ENCODE measurements around the gene PARD3. TPM values are rescaled to one million over a fixed set of nuclear protein-coding genes. Genes with fewer than 3 reads are reported as not detected.

PARD3 gene
- total RNA-seq, 1 donor, result 42.1 TPM

DNA sequence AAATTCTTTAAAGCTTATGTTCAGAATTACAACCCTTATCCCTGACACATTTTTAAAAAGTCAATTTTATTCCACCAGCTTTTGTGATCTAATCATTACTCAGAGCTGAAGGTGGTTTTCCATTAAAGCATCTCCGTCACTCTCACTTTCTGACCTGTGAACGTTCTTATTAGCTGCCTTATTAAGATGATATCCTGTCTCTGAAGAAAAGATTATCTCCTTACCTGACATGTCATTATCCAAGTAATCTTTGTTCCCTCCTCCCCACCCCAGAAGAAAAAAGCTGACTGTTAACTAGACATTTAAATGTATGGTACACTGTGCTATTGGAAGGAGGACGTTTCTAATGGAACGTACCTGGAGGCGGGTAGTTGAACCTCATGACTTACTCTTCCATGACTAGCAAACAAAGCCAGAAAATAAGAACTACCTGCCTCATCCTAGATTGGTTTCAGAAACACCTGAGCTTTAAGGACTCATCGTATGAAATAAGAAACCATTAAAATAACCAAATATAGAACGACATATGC lies 708.7 kb downstream of the PARD3 start:
- TF ChIP-seq, protein P1, sequence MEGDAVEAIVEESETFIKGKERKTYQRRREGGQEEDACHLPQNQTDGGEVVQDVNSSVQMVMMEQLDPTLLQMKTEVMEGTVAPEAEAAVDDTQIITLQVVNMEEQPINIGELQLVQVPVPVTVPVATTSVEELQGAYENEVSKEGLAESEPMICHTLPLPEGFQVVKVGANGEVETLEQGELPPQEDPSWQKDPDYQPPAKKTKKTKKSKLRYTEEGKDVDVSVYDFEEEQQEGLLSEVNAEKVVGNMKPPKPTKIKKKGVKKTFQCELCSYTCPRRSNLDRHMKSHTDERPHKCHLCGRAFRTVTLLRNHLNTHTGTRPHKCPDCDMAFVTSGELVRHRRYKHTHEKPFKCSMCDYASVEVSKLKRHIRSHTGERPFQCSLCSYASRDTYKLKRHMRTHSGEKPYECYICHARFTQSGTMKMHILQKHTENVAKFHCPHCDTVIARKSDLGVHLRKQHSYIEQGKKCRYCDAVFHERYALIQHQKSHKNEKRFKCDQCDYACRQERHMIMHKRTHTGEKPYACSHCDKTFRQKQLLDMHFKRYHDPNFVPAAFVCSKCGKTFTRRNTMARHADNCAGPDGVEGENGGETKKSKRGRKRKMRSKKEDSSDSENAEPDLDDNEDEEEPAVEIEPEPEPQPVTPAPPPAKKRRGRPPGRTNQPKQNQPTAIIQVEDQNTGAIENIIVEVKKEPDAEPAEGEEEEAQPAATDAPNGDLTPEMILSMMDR (IDR thresholded peaks at IDR 0.05; ENCODE audit: insufficient read depth, low read length), result no peak
- DNase-seq (ENCODE audit: low read depth), result no peak
- no peak overlapping the region for H3K4me3 ChIP-seq (ENCODE audit: low read depth, low read length)

DNA sequence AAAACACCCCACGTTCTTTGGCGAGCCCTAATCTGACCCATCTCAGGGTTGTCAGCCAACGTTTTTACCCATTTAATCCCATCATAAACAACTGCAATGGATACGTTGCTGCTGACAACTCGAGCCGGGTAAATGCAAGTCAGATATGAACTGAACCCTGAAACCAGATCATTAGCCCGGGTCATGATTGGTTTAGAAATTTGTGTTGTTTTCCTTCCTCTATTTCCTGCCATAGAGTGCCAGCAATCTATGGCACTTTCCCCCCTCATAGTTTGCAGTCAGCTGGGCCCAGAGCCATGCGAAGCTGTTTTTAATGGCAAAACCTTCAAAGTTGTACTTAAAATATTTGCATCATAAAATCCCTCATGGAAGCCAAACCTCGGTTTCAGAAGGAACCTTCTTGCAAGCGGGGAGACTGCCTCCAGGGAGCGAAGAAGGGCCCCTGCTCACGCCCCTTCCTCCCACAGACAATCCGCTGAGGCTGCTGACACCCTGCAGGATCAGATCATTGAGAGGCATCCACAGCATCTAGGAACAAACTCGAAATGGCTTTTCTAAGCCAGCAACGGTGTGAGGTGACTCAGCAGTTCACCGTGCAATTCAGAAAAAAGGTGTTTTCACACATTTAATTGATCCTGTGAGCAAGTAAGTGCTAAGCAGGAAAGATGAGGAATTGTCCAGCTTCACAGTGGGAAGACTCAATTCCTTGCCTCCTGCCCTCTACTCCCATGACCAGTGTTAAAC lies 710.1 kb downstream of the PARD3 start:
- TF ChIP-seq, protein P1 (IDR thresholded peaks at IDR 0.05; ENCODE audit: insufficient read depth, low read length), result no peak
- no peak overlapping the region for H3K4me3 ChIP-seq (ENCODE audit: low read depth, low read length)
- DNase-seq (ENCODE audit: low read depth), result peak; percentile 31

DNA sequence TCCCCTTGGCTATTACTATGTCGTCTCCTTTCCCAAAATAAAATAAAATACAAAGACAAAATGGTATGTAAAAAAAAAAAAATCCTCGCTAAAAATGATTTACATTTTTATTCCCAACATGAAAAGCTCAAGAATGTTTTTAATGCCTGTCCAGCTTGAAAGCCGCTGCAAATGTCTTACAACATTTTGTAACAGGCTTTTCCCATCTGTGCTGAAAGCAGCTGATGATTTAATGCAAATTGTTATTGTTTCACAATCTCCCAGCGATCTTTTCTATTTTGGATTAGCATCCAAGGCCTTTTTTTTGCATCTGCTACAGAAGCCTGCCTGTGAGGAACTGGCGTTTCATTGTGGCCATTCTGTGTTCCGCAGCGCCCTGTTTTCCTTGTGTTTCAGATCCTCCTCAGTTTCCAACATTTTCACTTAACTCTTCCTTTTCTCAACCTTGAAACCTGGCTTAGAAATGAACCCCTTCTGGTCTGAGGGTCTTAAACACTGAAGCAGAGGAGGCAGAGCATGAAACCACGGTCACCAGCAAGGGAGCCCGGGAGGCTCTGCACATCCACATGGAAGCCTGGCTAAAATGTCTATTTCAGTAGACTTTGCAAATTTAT lies 712.1 kb downstream of the PARD3 start:
- H3K4me3 ChIP-seq (ENCODE audit: low read depth, low read length), result no peak overlapping the region
- DNase-seq (ENCODE audit: low read depth), result peak; percentile 92
- TF ChIP-seq, protein P1 (IDR thresholded peaks at IDR 0.05; ENCODE audit: insufficient read depth, low read length), result no peak

DNA sequence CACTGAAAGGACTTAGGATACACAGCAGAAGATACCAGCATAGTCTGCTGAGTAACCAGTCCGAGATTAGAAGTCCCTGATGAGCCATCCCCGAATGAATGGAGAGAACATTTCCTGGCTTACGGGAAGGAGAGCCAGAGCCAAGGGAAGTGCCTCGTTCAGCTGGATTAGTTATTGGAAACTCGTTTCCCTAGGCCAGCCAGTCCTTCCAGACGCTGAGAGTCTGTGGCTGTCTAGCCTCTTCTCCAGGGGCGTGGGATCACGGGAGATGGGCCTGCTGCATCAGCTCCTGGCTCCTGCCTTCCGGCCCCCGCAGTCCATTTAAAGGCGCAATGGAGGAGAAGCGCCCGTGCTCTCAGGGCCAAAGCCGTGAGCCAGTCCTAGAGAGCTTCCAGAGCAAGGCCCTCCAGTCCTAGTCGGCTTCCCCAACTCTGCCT lies 712.8 kb downstream of the PARD3 start:
- DNase-seq (ENCODE audit: low read depth), result peak; percentile 90
- TF ChIP-seq, protein P1 (IDR thresholded peaks at IDR 0.05; ENCODE audit: insufficient read depth, low read length), result no peak
- peak overlapping the region; percentile 2 for H3K4me3 ChIP-seq (ENCODE audit: low read depth, low read length)

DNA sequence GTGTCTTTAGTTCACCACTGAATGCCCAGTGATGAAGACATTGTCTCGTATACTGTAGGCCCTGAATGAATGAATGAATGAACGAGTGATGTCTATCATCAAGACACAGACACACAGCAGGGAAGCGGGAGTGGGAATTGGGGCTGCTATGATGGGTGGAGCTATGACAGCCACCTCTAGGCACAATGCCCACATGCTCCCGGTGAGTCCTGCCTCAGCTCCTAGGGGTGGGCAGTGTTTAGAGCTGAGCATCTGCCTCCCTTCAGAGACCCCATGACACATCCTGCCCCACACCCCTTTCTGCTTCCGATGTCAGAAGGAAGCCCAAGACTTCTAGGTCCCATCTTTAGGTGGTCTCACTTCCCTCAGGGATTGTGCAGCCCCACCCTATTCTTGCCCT lies 714.1 kb downstream of the PARD3 start:
- no peak overlapping the region for H3K4me3 ChIP-seq (ENCODE audit: low read depth, low read length)
- no peak for DNase-seq (ENCODE audit: low read depth)
- TF ChIP-seq, protein P1 (IDR thresholded peaks at IDR 0.05; ENCODE audit: insufficient read depth, low read length), result no peak

DNA sequence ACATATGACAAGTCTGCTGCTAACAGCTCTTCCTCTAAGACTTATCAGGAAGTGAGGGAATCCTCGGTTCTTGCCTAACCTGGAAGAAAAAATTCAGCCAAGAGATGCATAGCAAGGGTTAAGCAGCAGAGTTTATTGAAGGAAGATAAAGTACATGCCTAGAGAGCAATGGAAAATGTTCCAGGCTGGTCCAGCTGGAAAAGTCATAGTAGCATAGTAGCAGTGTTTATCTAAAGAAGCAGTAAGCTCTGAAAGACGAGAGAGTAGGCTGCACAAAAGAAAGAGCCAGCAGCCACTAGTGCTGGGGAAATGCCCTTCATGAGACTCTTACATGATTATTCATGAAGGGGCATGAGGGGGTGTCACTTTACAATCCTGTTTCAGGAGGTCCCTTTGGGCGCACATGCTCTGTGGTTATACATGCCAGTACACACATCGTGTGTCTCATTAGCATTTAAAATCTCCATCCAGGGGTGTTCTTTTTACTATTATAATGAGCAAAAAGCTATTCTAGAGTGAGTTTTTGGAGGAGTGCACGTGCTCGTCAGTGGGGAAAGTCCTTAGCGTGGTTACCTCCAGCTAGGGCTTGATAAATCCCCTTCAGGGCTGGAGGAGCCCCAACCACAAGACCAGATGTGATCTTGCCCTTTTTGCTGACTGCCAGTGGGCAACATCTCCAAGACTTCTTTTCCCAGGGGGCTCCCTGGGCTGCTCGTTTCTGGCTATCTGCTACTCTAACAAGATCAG lies 716.1 kb downstream of the PARD3 start:
- TF ChIP-seq, protein P1 (IDR thresholded peaks at IDR 0.05; ENCODE audit: insufficient read depth, low read length), result no peak
- no peak overlapping the region for H3K4me3 ChIP-seq (ENCODE audit: low read depth, low read length)
- DNase-seq (ENCODE audit: low read depth), result no peak
